ENCODE measurements around the gene RBM43.

Gene RBM43

GRCh38 chr2:151207100-151207499 lies 54.6 kb downstream of the RBM43 start:
- DNase-seq = no peak

GRCh38 chr2:151206446-151206968 lies 55.2 kb downstream of the RBM43 start:
- no peak for DNase-seq

- DNase-seq = no peak
Measured at GRCh38 chr2:151205571-151205970, 56.1 kb downstream of the RBM43 start.

- DNase-seq = no peak
Measured at GRCh38 chr2:151204756-151205155, 56.9 kb downstream of the RBM43 start.

GRCh38 chr2:151200844-151201243 lies 60.8 kb downstream of the RBM43 start:
- no peak for DNase-seq

- no peak for DNase-seq
Measured at GRCh38 chr2:151200277-151200676, 61.4 kb downstream of the RBM43 start.

- DNase-seq = no peak
Measured at GRCh38 chr2:151198645-151199044, 63.0 kb downstream of the RBM43 start.
